K562 (cell line): ENCODE data around the gene FASTK. TPM values are rescaled to one million over a fixed set of nuclear protein-coding genes. Genes with fewer than 3 reads are reported as not detected.

Experiments used
- BRD4 ChIP-seq: fragments of 200-600 bp; sonication (generic); IDR thresholded peaks from 2 replicates; pipeline ENCODE4 v1.6.1; 2017; ENCODE audit warnings: inconsistent platforms
- CREBBP ChIP-seq: IDR thresholded peaks from one replicate; pipeline ENCODE4 v1.6.1; 2012; ENCODE audit warnings: low read depth, mild to moderate bottlenecking, control low read depth, inconsistent platforms, low read length
- ESRRA ChIP-seq: fragments of 450-650 bp; IDR thresholded peaks from 2 replicates; pipeline ENCODE4 v1.6.1; 2014; ENCODE audit warnings: low read depth, mild to moderate bottlenecking, moderate library complexity, borderline replicate concordance
- ETV6 ChIP-seq, 3 experiments: fragments of 150-350 bp in 1 of 3; sonication (generic) in 1 of 3; formaldehyde crosslinking in 1 of 3; IDR thresholded peaks; 2 replicates each; pipeline versions ENCODE4 v1.6.1 to v1.8.0; 2014 to 2022; ENCODE audit warnings: borderline replicate concordance in 2 of 3, low read depth in 2 of 3, antibody characterized with exemption in 1 of 3, low read length in 1 of 3, mild to moderate bottlenecking in 1 of 3, missing genetic modification reagents in 1 of 3
- FOS ChIP-seq: IDR thresholded peaks from 3 replicates; pipeline ENCODE4 v1.6.1; 2011; ENCODE audit not compliant: insufficient read length; ENCODE audit errors: extremely low read depth
- FOXP1 ChIP-seq: sonication (generic); formaldehyde crosslinking; IDR thresholded peaks from 2 replicates; pipeline ENCODE4 v1.8.0; 2022; ENCODE audit warnings: mild to moderate bottlenecking, missing genetic modification reagents
- HNRNPUL1 ChIP-seq: fragments of 200-400 bp; formaldehyde crosslinking; IDR thresholded peaks from 2 replicates; pipeline ENCODE4 v1.6.1; 2017; ENCODE audit warnings: low read length
- JUND ChIP-seq, 2 experiments: IDR thresholded peaks; 2 replicates in 1 of 2; 3 replicates in 1 of 2; pipeline ENCODE4 v1.6.1; 2011; ENCODE audit warnings: borderline replicate concordance in 2 of 2, low read depth in 2 of 2, low read length in 2 of 2, improper control_type of control experiment in 1 of 2, missing biosample characterization in 1 of 2, missing genetic modification characterization in 1 of 2, missing genetic modification reagents in 1 of 2
- MIER1 ChIP-seq: fragments of 450-650 bp; IDR thresholded peaks from 2 replicates; pipeline ENCODE4 v1.6.1; 2016; ENCODE audit warnings: antibody characterized with exemption, mild to moderate bottlenecking, low read depth
- PHF21A ChIP-seq: fragments of 450-650 bp; IDR thresholded peaks from 2 replicates; pipeline ENCODE4 v1.6.1; 2017; ENCODE audit warnings: low read depth, borderline replicate concordance
- PTRF ChIP-seq: fragments of 450-650 bp; IDR thresholded peaks from 2 replicates; pipeline ENCODE4 v1.6.1; 2016; ENCODE audit warnings: mild to moderate bottlenecking, missing genetic modification characterization, missing compliant biosample characterization
- SFPQ ChIP-seq: fragments of 200-400 bp; formaldehyde crosslinking; IDR thresholded peaks from 2 replicates; pipeline ENCODE4 v1.6.1; 2017; ENCODE audit warnings: mild to moderate bottlenecking, low read depth, low read length, moderate library complexity
- SMAD3 ChIP-seq: fragments of 450-650 bp; formaldehyde crosslinking; conservative IDR thresholded peaks from 2 replicates; pipeline ENCODE4 v1.4.0; 2020; ENCODE audit warnings: mild to moderate bottlenecking
- ZBTB17 ChIP-seq: fragments of 450-650 bp; formaldehyde crosslinking; IDR thresholded peaks from 2 replicates; pipeline ENCODE4 v1.4.0; 2020; ENCODE audit warnings: mild to moderate bottlenecking
- ZBTB26 ChIP-seq: fragments of 450-650 bp; formaldehyde crosslinking; IDR thresholded peaks from 2 replicates; pipeline ENCODE4 v1.4.0; 2022; ENCODE audit warnings: missing genetic modification characterization
- ZHX1 ChIP-seq: fragments of 150-350 bp; conservative IDR thresholded peaks from 2 replicates; pipeline ENCODE4 v1.6.1; 2014; ENCODE audit warnings: low read length
- ZNF3 ChIP-seq: fragments of 250-450 bp; sonication (Bioruptor Pico); IDR thresholded peaks from 2 replicates; pipeline ENCODE4 v1.5.0; 2021; ENCODE audit warnings: mild to moderate bottlenecking, moderate library complexity
- ZNF644 ChIP-seq: fragments of 200-800 bp; sonication (Bioruptor generic); IDR thresholded peaks from 2 replicates; pipeline ENCODE4 v1.6.1; 2016; ENCODE audit warnings: low read depth, missing genetic modification characterization, missing compliant biosample characterization
- ZNF668 ChIP-seq: fragments of 250-450 bp; sonication (Bioruptor Pico); IDR thresholded peaks from 2 replicates; pipeline ENCODE4 v1.8.0; 2022; ENCODE audit warnings: mild to moderate bottlenecking, inconsistent platforms
- polyA plus RNA-seq, 8 experiments: library from polyadenylated mRNA; depleted of rRNA in 4 of 8; stranded (reverse) in 5 of 8; unstranded in 3 of 8; fragments of >200 nt; fragmentation: Nextera tagmentation in 2 of 8; fragmentation: Illumina TruSeq in 1 of 8; extraction: Ambion mirVana in 2 of 8; extraction: Trizol in 1 of 8; gene quantifications; 2 replicates each; pipeline versions ENCODE4 v1.2.1 to v1.2.3, GENCODE V29; 2011 to 2014; ENCODE audit warnings: inconsistent platforms in 1 of 8, missing spikeins in 1 of 8
- total RNA-seq, 7 experiments: library from RNA; depleted of rRNA in 6 of 7; stranded (reverse); fragments of >200 nt in 6 of 7; fragmentation: Illumina TruSeq in 2 of 7; extraction: Trizol in 2 of 7; gene quantifications; 2 replicates each; pipeline versions ENCODE4 v1.2.1 to v1.2.3, GENCODE V29; 2011 to 2021; ENCODE audit warnings: low replicate concordance in 1 of 7

The FASTK gene
- total and polyA plus RNA-seq, 9 of the 15 experiments (the other 6 are each of a cell fraction or from before 2014, with no cell fraction given) = 0.51 to 150 (median 48.2) TPM

- TF ChIP-seq FOS (no peak), PTRF (tag) (no peak), SMAD3 (CRISPR knock-in tag) (no peak), ZNF644 (tag) (peak; percentile 98), JUND (IDR thresholded peaks at IDR 0.05; ENCODE audit: borderline replicate concordance, low read depth, low read length) (0 out of 2 replicates have a peak, but pooled peaks have one; percentile 29), JUND (tag; IDR thresholded peaks at IDR 0.05; ENCODE audit: borderline replicate concordance, low read depth, low read length) (no peak; the same call in 2 of the 3 replicates), ZBTB26 (CRISPR knock-in tag) (no peak), ZHX1 (no peak), ESRRA (no peak; the same call in 1 of the 2 replicates), ZNF668 (CRISPR knock-in tag) (no peak), SFPQ (no peak), CREBBP (no peak), ZBTB17 (CRISPR knock-in tag) (0 out of 2 replicates have a peak, but pooled peaks have one; percentile 20), BRD4 (no peak), ZNF3 (no peak), FOXP1 (no peak; the same call in 1 of the 2 replicates), PHF21A (peak; percentile 22; the same call in 1 of the 2 replicates), ETV6 (IDR thresholded peaks at IDR 0.05; ENCODE audit: borderline replicate concordance in 1 of 2, low read depth in 2 of 2, low read length in 1 of 2) (no peak), ETV6 (CRISPR knock-in tag; IDR thresholded peaks at IDR 0.05; ENCODE audit: borderline replicate concordance) (no peak), HNRNPUL1 (no peak), MIER1 (no peak)
These were observed 21.1 kb downstream of the FASTK start, which contains the start of gene SLC4A2 (continued) for GRCh38 chr7:151059367-151060112.
